ENCODE measurements around the gene PRKG1.

The PRKG1 gene

GRCh38 chr10:52020702-52021101 is 946.4 kb downstream of the PRKG1 start:
- H4K20me1 ChIP-seq (ENCODE audit: control insufficient read depth, insufficient read depth, low read depth, low read length), result no peaks in the 10 kb centered on the region
- no peaks in the 10 kb centered on the region for H3K4me1 ChIP-seq (ENCODE audit: control insufficient read depth, low read length)
- no peaks in the 10 kb centered on the region for H3K27me3 ChIP-seq (ENCODE audit: control insufficient read depth, low read length)
- no peaks in the 10 kb centered on the region for H3K9me3 ChIP-seq (ENCODE audit: control insufficient read depth, insufficient read depth, low read length)
- no peak overlapping the region for H3K27ac ChIP-seq (ENCODE audit: low read depth, low read length)
- no peak overlapping the region for H3K4me2 ChIP-seq (ENCODE audit: low read length)
- H3K4me3 ChIP-seq (ENCODE audit: low read length), result no peak overlapping the region
- no peaks in the 10 kb centered on the region for H3K9me2 ChIP-seq (replicated peaks; ENCODE audit: control insufficient read depth, low read length)
- H3F3A ChIP-seq (ENCODE audit: control insufficient read depth, insufficient read depth), result no peaks in the 10 kb centered on the region
- no peaks in the 10 kb centered on the region for H3K36me3 ChIP-seq (ENCODE audit: control insufficient read depth, low read length)
- TF ChIP-seq EZH2phosphoT487 (IDR thresholded peaks at IDR 0.05; ENCODE audit: borderline replicate concordance, low read length) (no peak), CTCF (IDR thresholded peaks at IDR 0.05; ENCODE audit: low read depth, low read length, poor library complexity, severe bottlenecking) (no peak)
- no peaks in the 10 kb centered on the region for H3K79me2 ChIP-seq (ENCODE audit: control insufficient read depth, low read length)

GRCh38 chr10:52027055-52027705 is 952.9 kb downstream of the PRKG1 start:
- Histone ChIP-seq H3K27ac (ENCODE audit: low read depth, low read length) (no peak overlapping the region), H3K4me3 (ENCODE audit: low read length) (no peak overlapping the region), H3K27me3 (ENCODE audit: control insufficient read depth, low read length) (no peaks in the 10 kb centered on the region; the same call in 1 of the 2 replicates), H3K79me2 (ENCODE audit: control insufficient read depth, low read length) (no peaks in the 10 kb centered on the region), H3K9me3 (ENCODE audit: control insufficient read depth, insufficient read depth, low read length) (no peaks in the 10 kb centered on the region), H3F3A (ENCODE audit: control insufficient read depth, insufficient read depth) (no peaks in the 10 kb centered on the region), H3K36me3 (ENCODE audit: control insufficient read depth, low read length) (no peaks in the 10 kb centered on the region), H4K20me1 (ENCODE audit: control insufficient read depth, insufficient read depth, low read depth, low read length) (no peaks in the 10 kb centered on the region), H3K9me2 (replicated peaks; ENCODE audit: control insufficient read depth, low read length) (no peaks in the 10 kb centered on the region), H3K4me2 (ENCODE audit: low read length) (no peak overlapping the region), H3K4me1 (ENCODE audit: control insufficient read depth, low read length) (no peaks in the 10 kb centered on the region)
- no peak for TF ChIP-seq EZH2phosphoT487 (IDR thresholded peaks at IDR 0.05; ENCODE audit: borderline replicate concordance, low read length)
- TF ChIP-seq CTCF (IDR thresholded peaks at IDR 0.05; ENCODE audit: low read depth, low read length, poor library complexity, severe bottlenecking), result no peak

GRCh38 chr10:52028523-52028858 is 954.2 kb downstream of the PRKG1 start:
- H3K27me3 ChIP-seq (ENCODE audit: control insufficient read depth, low read length), result no peaks in the 10 kb centered on the region; the same call in 1 of the 2 replicates
- H3K36me3 ChIP-seq (ENCODE audit: control insufficient read depth, low read length), result no peaks in the 10 kb centered on the region
- no peaks in the 10 kb centered on the region for H3K9me2 ChIP-seq (replicated peaks; ENCODE audit: control insufficient read depth, low read length)
- H3K4me1 ChIP-seq (ENCODE audit: control insufficient read depth, low read length), result no peaks in the 10 kb centered on the region
- H3K79me2 ChIP-seq (ENCODE audit: control insufficient read depth, low read length), result no peaks in the 10 kb centered on the region
- no peaks in the 10 kb centered on the region for H4K20me1 ChIP-seq (ENCODE audit: control insufficient read depth, insufficient read depth, low read depth, low read length)
- H3F3A ChIP-seq (ENCODE audit: control insufficient read depth, insufficient read depth), result no peaks in the 10 kb centered on the region
- no peak overlapping the region for H3K27ac ChIP-seq (ENCODE audit: low read depth, low read length)
- no peak overlapping the region for H3K4me2 ChIP-seq (ENCODE audit: low read length)
- H3K9me3 ChIP-seq (ENCODE audit: control insufficient read depth, insufficient read depth, low read length), result no peaks in the 10 kb centered on the region
- no peak overlapping the region for H3K4me3 ChIP-seq (ENCODE audit: low read length)
- TF ChIP-seq CTCF (IDR thresholded peaks at IDR 0.05; ENCODE audit: low read depth, low read length, poor library complexity, severe bottlenecking), result no peak
- TF ChIP-seq EZH2phosphoT487 (IDR thresholded peaks at IDR 0.05; ENCODE audit: borderline replicate concordance, low read length), result no peak
